ENCODE results near the gene NUMA1. TPM values are rescaled to one million over a fixed set of nuclear protein-coding genes. Genes with fewer than 3 reads are reported as not detected.

Gene NUMA1
- polyA plus RNA-seq, 1 donor, result 257 TPM

DNA sequence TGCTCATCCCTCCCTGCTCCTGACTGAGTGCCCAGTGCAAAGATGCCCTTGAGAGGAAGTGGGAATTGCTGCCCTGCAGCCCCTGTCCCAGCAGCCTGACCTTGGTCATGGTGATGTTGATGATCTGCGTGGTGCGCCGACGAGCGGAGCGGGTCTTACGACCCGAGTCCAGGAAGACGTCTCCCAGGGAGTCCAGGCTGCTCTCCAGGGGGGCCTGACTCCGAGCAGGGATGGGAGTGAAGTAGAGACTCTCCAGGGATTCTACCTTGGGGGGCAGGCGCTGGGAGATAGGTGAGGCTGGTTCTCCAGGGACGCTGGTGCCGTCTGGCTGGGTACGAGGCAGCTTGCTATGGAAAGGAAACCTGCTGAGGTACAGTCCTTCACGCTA, 73.3 kb downstream of the NUMA1 start:
- Histone ChIP-seq H3K27ac (ENCODE audit: low read length) (no peak overlapping the region), H3K36me3 (ENCODE audit: control insufficient read depth, insufficient read depth, low read length) (peaks cover 99% of the 10 kb centered on the region)

DNA sequence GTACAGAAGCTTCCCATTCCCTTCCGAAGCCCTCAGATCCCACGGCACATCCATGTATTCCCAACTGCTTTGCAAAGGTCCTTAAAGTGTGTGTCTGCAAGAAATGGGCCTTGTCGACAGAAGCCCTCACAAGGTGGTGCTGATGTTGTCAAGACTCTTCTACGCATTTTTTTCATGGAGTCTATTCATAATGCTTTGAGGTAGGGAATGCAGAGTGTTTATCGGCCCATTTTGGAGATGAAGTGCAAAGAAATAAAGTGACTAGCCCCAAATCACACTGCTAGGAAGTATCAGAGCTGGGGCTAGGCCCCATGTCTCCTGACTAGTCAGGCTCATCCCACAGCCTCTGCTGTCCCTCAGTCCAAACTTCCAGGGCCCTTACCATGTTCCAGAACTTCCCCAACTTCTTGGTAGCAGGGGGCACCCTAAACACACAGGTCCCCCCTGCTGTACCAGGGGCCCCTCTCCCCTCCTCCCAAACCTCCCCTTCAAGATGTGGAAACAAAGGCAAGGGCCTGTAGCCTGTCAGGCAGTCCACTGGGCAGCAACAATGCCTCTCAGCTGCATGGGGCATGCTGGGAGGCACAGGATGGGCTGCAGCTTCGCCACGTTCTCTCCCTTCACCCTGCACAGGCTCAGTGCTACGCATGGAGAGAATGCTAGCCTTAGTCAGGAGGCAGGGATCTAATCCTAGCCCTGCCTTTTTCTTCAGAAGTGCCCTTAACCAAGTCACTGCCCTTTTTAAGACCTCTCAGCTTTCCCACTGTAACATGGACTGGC, 73.8 kb downstream of the NUMA1 start:
- 100% methylated on average over 1 of the region's 8 CpGs for WGBS (ENCODE audit: insufficient coverage, low lambda C conversion rate)
- no peaks in the 10 kb centered on the region for H3K4me1 ChIP-seq (ENCODE audit: control insufficient read depth, insufficient read depth, low read length)

More for the DNA sequence above, 73.3 kb downstream of the NUMA1 start:
- Histone ChIP-seq H3K4me1 (ENCODE audit: control insufficient read depth, insufficient read depth, low read length) (no peaks in the 10 kb centered on the region), H3K27me3 (ENCODE audit: control insufficient read depth, insufficient read depth, low read length) (no peaks in the 10 kb centered on the region), H3K4me3 (ENCODE audit: low read length) (no peak overlapping the region), H3K9me3 (ENCODE audit: control insufficient read depth, low read depth, low read length) (no peaks in the 10 kb centered on the region)
- DNase-seq, result no peak
- no CpG with 5 or more reads among the region's 15 CpGs for WGBS (ENCODE audit: insufficient coverage, low lambda C conversion rate)

DNA sequence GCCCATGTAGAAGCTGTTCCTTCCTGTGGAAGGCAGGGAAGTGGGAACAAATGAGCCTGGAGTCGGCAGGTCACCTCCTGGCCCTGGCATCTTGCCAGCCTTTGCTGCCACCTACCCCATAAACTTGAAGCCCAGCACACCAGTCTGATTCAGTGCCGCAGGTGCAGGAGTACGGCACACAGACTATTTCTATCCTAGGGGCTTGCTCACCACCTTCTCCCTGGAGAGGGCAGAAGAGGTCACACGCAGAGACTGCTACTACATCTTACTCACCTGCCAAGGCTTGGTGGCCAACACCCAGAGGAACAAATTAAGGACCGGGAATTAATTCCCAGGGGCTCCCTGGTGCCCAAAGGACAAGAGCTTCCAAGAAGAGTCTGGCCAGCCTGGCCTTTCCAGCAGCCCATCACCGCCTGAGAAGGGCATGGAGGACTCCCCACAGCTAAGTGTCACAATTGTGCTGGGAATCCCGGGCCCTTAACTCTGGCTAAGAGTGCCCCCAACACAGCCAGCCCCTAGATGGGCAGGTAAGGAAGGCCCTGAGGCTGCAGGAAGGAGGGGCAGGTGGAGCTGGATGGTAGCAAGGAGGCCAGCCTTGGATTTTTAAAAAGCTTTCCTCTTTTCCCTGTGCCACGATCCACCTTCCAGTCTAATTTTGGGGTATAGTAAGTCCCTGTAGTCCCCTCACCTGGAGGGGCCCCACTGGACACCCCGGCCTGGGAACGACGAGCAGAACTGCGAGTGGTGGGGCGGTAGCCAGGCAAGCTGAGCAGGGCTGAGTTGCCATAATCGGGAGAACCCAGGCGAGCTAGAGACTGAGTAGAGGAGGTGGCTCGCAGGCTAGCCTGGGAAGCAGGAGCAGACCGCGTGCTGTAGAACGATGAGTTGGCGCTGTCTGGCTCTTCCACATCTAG, 74.7 kb downstream of the NUMA1 start:
- Histone ChIP-seq H3K4me3 (ENCODE audit: low read length) (no peak overlapping the region), H3K4me1 (ENCODE audit: control insufficient read depth, insufficient read depth, low read length) (no peaks in the 10 kb centered on the region), H3K27ac (ENCODE audit: low read length) (no peak overlapping the region), H3K36me3 (ENCODE audit: control insufficient read depth, insufficient read depth, low read length) (peaks cover 98% of the 10 kb centered on the region), H3K27me3 (ENCODE audit: control insufficient read depth, insufficient read depth, low read length) (no peaks in the 10 kb centered on the region), H3K9me3 (ENCODE audit: control insufficient read depth, low read depth, low read length) (no peaks in the 10 kb centered on the region)
- WGBS (ENCODE audit: insufficient coverage, low lambda C conversion rate), result no CpG with 5 or more reads among the region's 20 CpGs
- no peak for DNase-seq

More for the DNA sequence above, 73.8 kb downstream of the NUMA1 start:
- H3K27me3 ChIP-seq (ENCODE audit: control insufficient read depth, insufficient read depth, low read length), result no peaks in the 10 kb centered on the region
- DNase-seq, result no peak
- no peak overlapping the region for H3K27ac ChIP-seq (ENCODE audit: low read length)
- no peaks in the 10 kb centered on the region for H3K9me3 ChIP-seq (ENCODE audit: control insufficient read depth, low read depth, low read length)
- peaks cover 98% of the 10 kb centered on the region for H3K36me3 ChIP-seq (ENCODE audit: control insufficient read depth, insufficient read depth, low read length)
- H3K4me3 ChIP-seq (ENCODE audit: low read length), result no peak overlapping the region

DNA sequence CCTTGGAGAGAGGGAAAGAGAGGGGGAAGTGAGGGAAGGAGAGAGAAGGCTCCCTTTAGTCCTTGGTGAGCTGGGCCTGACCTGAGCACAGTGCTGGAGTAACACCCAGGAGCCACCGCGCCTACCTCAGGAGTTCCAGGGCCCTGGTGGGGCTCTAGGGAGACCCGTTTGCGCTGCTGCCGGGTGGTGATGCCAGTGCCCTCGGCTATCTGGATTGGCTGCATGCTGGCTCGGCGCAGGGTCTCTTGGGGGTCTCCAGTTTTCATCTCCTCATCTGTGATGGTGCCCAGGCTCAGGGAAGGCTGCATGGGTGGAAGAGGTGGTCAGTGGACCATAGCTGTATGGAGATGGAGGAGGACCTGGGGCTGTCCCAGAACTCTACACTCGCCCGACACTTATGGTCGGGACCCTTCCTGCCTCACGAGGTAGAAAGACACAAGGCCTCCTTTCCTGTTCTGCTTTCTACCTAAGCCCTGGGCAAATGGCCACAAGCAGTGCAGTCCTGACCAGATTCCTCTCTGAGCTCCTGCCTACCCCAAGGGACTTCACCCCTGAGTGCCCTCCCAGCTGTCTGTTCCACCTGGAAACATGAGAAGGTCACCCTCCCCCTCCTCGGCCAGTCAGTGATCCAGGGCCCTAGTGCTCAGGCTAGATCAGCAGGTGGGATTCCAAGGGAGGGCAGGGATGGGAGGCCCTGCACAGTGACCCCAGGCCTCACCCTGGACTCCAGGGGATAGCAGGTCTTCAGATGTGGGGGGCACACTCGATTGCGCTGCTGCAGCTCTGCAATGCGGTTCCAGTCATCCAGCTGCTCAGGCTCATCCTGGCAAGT, 75.6 kb downstream of the NUMA1 start:
- no peak overlapping the region for H3K27ac ChIP-seq (ENCODE audit: low read length)
- no CpG with 5 or more reads among the region's 16 CpGs for WGBS (ENCODE audit: insufficient coverage, low lambda C conversion rate)

DNA sequence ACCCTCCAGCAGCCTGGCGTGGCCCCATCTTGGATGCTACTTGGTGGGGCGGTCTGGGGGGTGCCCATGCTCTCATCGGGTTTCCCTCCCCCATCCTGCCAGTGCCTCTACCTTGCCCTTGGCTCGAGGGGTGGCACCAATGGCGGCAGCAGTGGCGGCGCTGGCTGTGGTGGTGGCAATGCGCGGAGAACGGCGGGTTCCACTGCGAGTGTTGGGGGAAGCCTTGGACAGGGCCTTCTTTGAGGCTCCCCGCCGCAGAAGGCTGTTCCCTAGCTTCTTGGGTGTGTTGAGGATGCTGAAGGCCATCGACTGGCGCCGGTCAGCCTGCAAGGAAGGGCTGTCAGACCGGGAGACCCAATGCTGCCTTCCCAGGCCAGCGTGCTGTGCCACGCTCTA, 76.6 kb downstream of the NUMA1 start:
- no peak for DNase-seq
- H3K36me3 ChIP-seq (ENCODE audit: control insufficient read depth, insufficient read depth, low read length), result peaks cover 90% of the 10 kb centered on the region
- WGBS (ENCODE audit: insufficient coverage, low lambda C conversion rate), result no CpG with 5 or more reads among the region's 20 CpGs
- H3K4me1 ChIP-seq (ENCODE audit: control insufficient read depth, insufficient read depth, low read length), result no peaks in the 10 kb centered on the region
- no peak overlapping the region for H3K4me3 ChIP-seq (ENCODE audit: low read length)
- no peak overlapping the region for H3K27ac ChIP-seq (ENCODE audit: low read length)
- H3K27me3 ChIP-seq (ENCODE audit: control insufficient read depth, insufficient read depth, low read length), result no peaks in the 10 kb centered on the region
- no peaks in the 10 kb centered on the region for H3K9me3 ChIP-seq (ENCODE audit: control insufficient read depth, low read depth, low read length)

More for the DNA sequence above, 75.6 kb downstream of the NUMA1 start:
- Histone ChIP-seq H3K4me1 (ENCODE audit: control insufficient read depth, insufficient read depth, low read length) (no peaks in the 10 kb centered on the region), H3K4me3 (ENCODE audit: low read length) (no peak overlapping the region), H3K27me3 (ENCODE audit: control insufficient read depth, insufficient read depth, low read length) (no peaks in the 10 kb centered on the region), H3K36me3 (ENCODE audit: control insufficient read depth, insufficient read depth, low read length) (peaks cover 97% of the 10 kb centered on the region), H3K9me3 (ENCODE audit: control insufficient read depth, low read depth, low read length) (no peaks in the 10 kb centered on the region)
- DNase-seq, result no peak

DNA sequence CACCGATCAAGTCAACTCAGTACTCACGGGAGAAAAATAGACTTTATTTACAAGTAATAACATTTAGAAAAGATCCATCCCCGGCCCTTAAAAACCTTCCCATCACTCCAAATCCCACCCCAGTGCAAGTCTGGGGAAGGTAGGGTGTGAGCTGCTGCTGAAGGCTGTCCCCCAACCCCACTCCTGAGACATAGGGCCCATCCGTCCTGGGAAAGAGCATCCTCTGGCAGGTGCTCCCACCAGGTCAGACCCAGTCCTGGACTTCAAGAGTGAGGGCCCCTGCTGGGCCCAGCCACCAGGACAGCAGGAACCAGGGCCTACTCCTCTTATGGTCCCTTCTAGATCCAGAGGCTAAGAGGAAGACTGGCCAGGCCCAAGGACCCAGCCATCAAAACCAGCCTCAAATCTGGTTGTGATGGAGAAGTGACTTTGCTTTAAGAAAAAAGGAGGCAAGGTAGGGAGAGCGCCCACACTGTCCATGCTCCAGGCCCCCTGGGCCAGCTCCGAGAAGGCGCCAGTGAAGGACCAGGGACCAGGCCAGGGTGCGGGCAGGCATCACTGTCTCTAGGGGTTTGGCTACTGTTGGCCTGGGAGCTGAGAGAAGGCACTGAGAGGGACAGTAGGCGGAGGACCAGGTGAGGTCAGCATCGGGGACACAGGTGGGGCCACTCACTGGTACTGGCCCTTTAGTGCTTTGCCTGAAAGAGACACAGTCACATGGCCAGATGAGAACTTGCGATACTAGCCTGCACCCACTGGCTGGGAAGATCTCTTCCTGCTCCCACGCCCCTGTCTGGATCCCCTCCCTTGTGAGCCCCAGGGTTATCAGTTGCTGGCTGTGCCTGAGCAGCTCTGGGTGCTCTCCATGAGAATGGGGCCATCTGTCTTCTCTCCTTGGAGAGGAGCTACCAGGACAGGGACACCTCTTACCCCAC, 77.2 kb downstream of the NUMA1 start:
- Histone ChIP-seq H3K27ac (ENCODE audit: low read length) (no peak overlapping the region), H3K27me3 (ENCODE audit: control insufficient read depth, insufficient read depth, low read length) (no peaks in the 10 kb centered on the region), H3K4me3 (ENCODE audit: low read length) (no peak overlapping the region), H3K36me3 (ENCODE audit: control insufficient read depth, insufficient read depth, low read length) (peaks cover 83% of the 10 kb centered on the region), H3K9me3 (ENCODE audit: control insufficient read depth, low read depth, low read length) (no peaks in the 10 kb centered on the region), H3K4me1 (ENCODE audit: control insufficient read depth, insufficient read depth, low read length) (no peaks in the 10 kb centered on the region)
- no CpG with 5 or more reads among the region's 12 CpGs for WGBS (ENCODE audit: insufficient coverage, low lambda C conversion rate)
- DNase-seq, result no peak

DNA sequence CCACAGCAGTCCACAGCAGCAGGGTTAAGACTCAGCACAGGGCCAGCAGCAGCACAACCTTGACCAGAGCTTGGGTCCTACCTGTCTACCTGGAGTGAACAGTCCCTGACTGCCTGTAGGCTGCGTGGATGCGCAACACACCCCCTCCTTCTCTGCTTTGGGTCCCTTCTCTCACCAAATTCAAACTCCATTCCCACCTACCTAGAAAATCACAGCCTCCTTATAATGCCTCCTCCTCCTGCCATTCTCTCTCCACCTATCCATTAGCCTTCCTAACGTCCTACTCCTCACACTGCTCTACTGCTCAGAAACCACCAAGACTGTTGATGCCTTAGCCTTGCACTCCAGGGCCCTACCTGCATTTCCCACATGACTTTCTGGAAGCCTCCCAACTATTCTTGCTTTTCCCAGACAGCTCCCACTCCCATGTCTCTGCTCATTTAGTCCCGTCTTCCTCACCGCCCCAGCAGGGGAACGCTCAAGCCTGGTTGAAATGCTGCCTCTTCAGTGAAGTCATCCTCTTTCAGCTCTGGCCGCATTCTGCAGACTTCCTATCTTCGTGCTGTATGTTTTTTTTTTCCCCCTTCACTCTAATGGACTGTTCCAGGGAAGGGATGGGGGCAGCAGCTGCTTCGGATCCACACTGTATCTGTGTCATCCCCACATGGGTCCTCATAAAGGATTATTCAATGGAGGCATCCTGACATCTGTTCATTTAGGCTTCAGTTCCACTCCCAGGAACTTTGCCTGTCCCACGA, 78.3 kb downstream of the NUMA1 start:
- DNase-seq, result no peak
- WGBS (ENCODE audit: insufficient coverage, low lambda C conversion rate), result 24% methylated on average over 2 of the region's 10 CpGs
- peaks cover 74% of the 10 kb centered on the region for H3K36me3 ChIP-seq (ENCODE audit: control insufficient read depth, insufficient read depth, low read length)
- H3K27me3 ChIP-seq (ENCODE audit: control insufficient read depth, insufficient read depth, low read length), result no peaks in the 10 kb centered on the region
- no peak overlapping the region for H3K4me3 ChIP-seq (ENCODE audit: low read length)
- H3K4me1 ChIP-seq (ENCODE audit: control insufficient read depth, insufficient read depth, low read length), result no peaks in the 10 kb centered on the region
- H3K9me3 ChIP-seq (ENCODE audit: control insufficient read depth, low read depth, low read length), result no peaks in the 10 kb centered on the region
- H3K27ac ChIP-seq (ENCODE audit: low read length), result no peak overlapping the region

DNA sequence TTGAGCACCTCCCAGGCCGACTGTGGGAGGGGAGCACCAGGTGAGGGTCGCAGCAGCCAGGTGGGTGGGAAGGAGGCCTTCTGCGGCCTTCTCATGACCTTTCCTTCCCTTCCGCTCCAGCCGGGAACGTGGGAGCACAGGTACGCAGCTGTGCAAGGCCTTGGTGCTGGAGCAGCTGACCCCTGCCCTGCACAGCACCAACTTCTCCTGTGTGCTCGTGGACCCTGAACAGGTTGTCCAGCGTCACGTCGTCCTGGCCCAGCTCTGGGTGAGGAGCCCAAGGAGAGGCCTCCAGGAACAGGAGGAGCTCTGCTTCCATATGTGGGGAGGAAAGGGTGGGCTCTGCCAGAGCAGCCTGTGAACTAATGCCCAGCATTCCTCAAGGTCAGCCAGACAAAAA, 79.1 kb downstream of the NUMA1 start:
- Histone ChIP-seq H3K4me3 (ENCODE audit: low read length) (no peak overlapping the region), H3K4me1 (ENCODE audit: control insufficient read depth, insufficient read depth, low read length) (no peaks in the 10 kb centered on the region), H3K9me3 (ENCODE audit: control insufficient read depth, low read depth, low read length) (no peaks in the 10 kb centered on the region), H3K27ac (ENCODE audit: low read length) (no peak overlapping the region), H3K36me3 (ENCODE audit: control insufficient read depth, insufficient read depth, low read length) (peaks cover 72% of the 10 kb centered on the region), H3K27me3 (ENCODE audit: control insufficient read depth, insufficient read depth, low read length) (no peaks in the 10 kb centered on the region)
- no peak for DNase-seq
- WGBS (ENCODE audit: insufficient coverage, low lambda C conversion rate), result no CpG with 5 or more reads among the region's 11 CpGs

All from large intestine (tissue), 3 donors.